Measurements from ENCODE around the gene DIPK1B.

GRCh38 chr9:136707849-136708517 lies 4.4 kb upstream of the DIPK1B start:
- TF ChIP-seq CTCF (IDR thresholded peaks at IDR 0.05 in 2 of 3, conservative IDR thresholded peaks at IDR 0.05 in 1 of 3; ENCODE audit: control insufficient read depth in 2 of 3, extremely low read depth in 1 of 3, insufficient read depth in 1 of 3, low read depth in 3 of 3, low read length in 3 of 3) (no peak), HDAC6 (IDR thresholded peaks at IDR 0.05; ENCODE audit: unreplicated experiment) (no peak), CEBPB (IDR thresholded peaks at IDR 0.05; ENCODE audit: borderline replicate concordance in 1 of 2, low read depth in 2 of 2, low read length in 2 of 2) (no peak), BHLHE40 (IDR thresholded peaks at IDR 0.05; ENCODE audit: borderline replicate concordance in 1 of 2, low read depth in 2 of 2, low read length in 1 of 2) (no peak), EZH2 (IDR thresholded peaks at IDR 0.05; ENCODE audit: borderline replicate concordance, control insufficient read depth, low read depth, low read length) (no peak)

Data from GM12878 (cell line).